ENCODE results near the gene CCRL2. TPM values are rescaled to one million over a fixed set of nuclear protein-coding genes. Genes with fewer than 3 reads are reported as not detected.

Gene CCRL2
- total RNA-seq, result 1 to 10 TPM in 2 of 4 donors, under 1 TPM in 2; 0.59 to 1.4 (median 0.99) TPM

- Histone ChIP-seq H3K4me1 (peaks cover 13% of the 10 kb centered on the region), H3K27ac (peak within 1 kb of the TSS; percentile 76), H3K9me3 (no peaks in the 10 kb centered on the region), H3K36me3 (no peaks in the 10 kb centered on the region), H3K27me3 (no peaks in the 10 kb centered on the region), H3K4me3 (peak within 1 kb of the TSS; percentile 29)
- DNase-seq (ENCODE audit: low spot score in 2 of 2), result no peak
- WGBS, result 66% methylated on average over 17 of the region's 20 CpGs
- TF ChIP-seq EP300 (IDR thresholded peaks at IDR 0.05), result no peak
- TF ChIP-seq POLR2A (IDR thresholded peaks at IDR 0.05), result peak in 1 of 2 donors; percentile 38
Measured at GRCh38 chr3:46406788-46407611, at the start of gene CCRL2, which contains the start of gene CCR5AS. Gene CCRL2, plus strand, starts transcription at chr3:46407259. Its CDS starts 821 bp downstream, at chr3:46408080. Gene CCR5AS, minus strand, starts transcription at chr3:46407066.

GRCh38 chr3:46358466-46358865 lies 48.6 kb upstream of the CCRL2 start:
- TF ChIP-seq CTCF (IDR thresholded peaks at IDR 0.05) (no peak), POLR2AphosphoS5 (IDR thresholded peaks at IDR 0.05) (no peak), EP300 (IDR thresholded peaks at IDR 0.05) (no peak), POLR2A (IDR thresholded peaks at IDR 0.05) (no peak)
- no peak for DNase-seq (ENCODE audit: low spot score in 2 of 2)
- Histone ChIP-seq H3K4me1 (peaks cover 28% of the 10 kb centered on the region), H3K4me3 (no peak overlapping the region), H3K27ac (no peak overlapping the region), H3K27me3 (no peaks in the 10 kb centered on the region), H3K9me3 (no peaks in the 10 kb centered on the region), H3K36me3 (no peaks in the 10 kb centered on the region)
- 76% methylated on average over 6 of the region's 6 CpGs for WGBS

- Histone ChIP-seq H3K9me3 (no peaks in the 10 kb centered on the region), H3K36me3 (no peaks in the 10 kb centered on the region), H3K27ac (no peak overlapping the region), H3K4me1 (peaks cover 25% of the 10 kb centered on the region), H3K4me3 (no peak overlapping the region), H3K27me3 (no peaks in the 10 kb centered on the region)
- no peak for DNase-seq (ENCODE audit: low spot score in 2 of 2)
- WGBS, result 31% methylated on average over 11 of the region's 11 CpGs
- no peak for TF ChIP-seq POLR2AphosphoS5 (IDR thresholded peaks at IDR 0.05)
- no peak for TF ChIP-seq EP300 (IDR thresholded peaks at IDR 0.05)
- TF ChIP-seq CTCF (IDR thresholded peaks at IDR 0.05), result no peak
- TF ChIP-seq POLR2A (IDR thresholded peaks at IDR 0.05), result no peak
Measured at GRCh38 chr3:46359733-46360493, 47.1 kb upstream of the CCRL2 start.

GRCh38 chr3:46360907-46361306 lies 46.2 kb upstream of the CCRL2 start:
- TF ChIP-seq POLR2AphosphoS5 (IDR thresholded peaks at IDR 0.05) (no peak), POLR2A (IDR thresholded peaks at IDR 0.05) (no peak), CTCF (IDR thresholded peaks at IDR 0.05) (no peak), EP300 (IDR thresholded peaks at IDR 0.05) (no peak)
- no peak overlapping the region for H3K27ac ChIP-seq
- WGBS, result 53% methylated on average over 6 of the region's 6 CpGs

GRCh38 chr3:46361408-46362283 lies 45.4 kb upstream of the CCRL2 start:
- TF ChIP-seq POLR2AphosphoS5 (IDR thresholded peaks at IDR 0.05) (peak in 1 of 3 donors; percentile 34), EP300 (IDR thresholded peaks at IDR 0.05) (no peak)
- DNase-seq (ENCODE audit: low spot score in 2 of 2), result no peak
- Histone ChIP-seq H3K27ac (no peak overlapping the region), H3K36me3 (no peaks in the 10 kb centered on the region), H3K4me3 (no peak overlapping the region), H3K27me3 (no peaks in the 10 kb centered on the region), H3K9me3 (no peaks in the 10 kb centered on the region), H3K4me1 (peaks cover 25% of the 10 kb centered on the region)
- WGBS, result 53% methylated on average over 8 of the region's 8 CpGs

More at GRCh38 chr3:46360907-46361306, 46.2 kb upstream of the CCRL2 start:
- Histone ChIP-seq H3K9me3 (no peaks in the 10 kb centered on the region), H3K27me3 (no peaks in the 10 kb centered on the region), H3K4me3 (no peak overlapping the region), H3K4me1 (peaks cover 25% of the 10 kb centered on the region), H3K36me3 (no peaks in the 10 kb centered on the region)
- DNase-seq (ENCODE audit: low spot score in 2 of 2), result no peak

All from suprapubic skin (tissue), 4 donors.